H4 (cell line): ENCODE results near the gene YPEL2. TPM values are rescaled to one million over a fixed set of nuclear protein-coding genes. Genes with fewer than 3 reads are reported as not detected.
"Not testable (repeated sequence)": the region's sequence is repeated elsewhere in the genome, so short reads cannot be mapped to it uniquely, and the experiment has no call there.

ENCODE experiments used
- DNase-seq: peaks from one replicate; pipeline ENCODE4 v3.0.0-alpha.2; 2015; ENCODE audit warnings: low spot score
- total RNA-seq: library from RNA; depleted of rRNA; stranded (reverse); fragments of >200 nt; shearing (Covaris generic); gene quantifications from 2 replicates; pipeline ENCODE4 v1.2.3, GENCODE V29; 2014; rRNA removed

YPEL2 gene, protein sequence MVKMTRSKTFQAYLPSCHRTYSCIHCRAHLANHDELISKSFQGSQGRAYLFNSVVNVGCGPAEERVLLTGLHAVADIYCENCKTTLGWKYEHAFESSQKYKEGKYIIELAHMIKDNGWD
- 0.86 and 1.9 TPM in 2 replicates for total RNA-seq

DNA sequence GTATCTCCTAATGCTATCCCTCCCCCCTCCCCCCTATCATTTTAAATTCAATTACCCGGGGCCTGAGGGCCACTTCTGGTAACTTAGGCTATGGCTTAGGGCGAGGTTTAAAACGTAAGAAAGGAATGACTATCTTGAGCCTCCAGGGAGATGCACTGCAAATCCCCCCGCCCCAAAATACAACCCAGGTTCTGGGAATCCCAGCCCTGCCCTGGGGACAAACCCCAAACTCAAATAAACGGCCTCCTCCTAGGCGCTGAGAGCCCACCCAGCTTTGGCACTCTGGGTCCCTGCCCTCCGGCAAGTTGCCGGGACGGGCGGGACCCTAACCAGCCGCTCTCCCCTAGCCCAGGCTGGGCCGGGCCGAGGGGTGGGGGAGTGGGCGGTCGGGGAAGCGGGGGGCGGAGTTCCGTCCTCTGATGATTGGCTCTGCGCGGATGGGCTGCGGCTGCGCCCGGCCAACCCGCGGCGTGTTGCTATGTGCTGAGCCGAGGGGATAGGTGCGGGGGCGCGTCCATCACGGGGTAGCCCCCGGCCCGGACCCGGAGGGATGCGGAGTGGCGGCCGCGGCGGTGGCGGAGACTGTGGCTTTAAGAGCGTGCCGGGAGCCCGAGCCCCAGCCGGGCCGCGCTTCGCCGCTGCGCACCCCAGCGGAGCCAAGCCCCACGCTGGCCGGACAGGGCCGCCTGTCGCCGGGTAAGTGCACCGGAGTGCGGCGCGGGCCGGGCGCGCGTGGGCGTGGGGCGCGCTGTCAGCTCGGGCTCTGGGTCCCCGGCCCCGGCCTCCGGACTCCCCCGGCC, at the start of gene YPEL2:
YPEL2 (plus strand) TSS at position 527 of the 800 bp plus-strand sequence. CDS start 21,755 bp downstream, outside the sequence.
- DNase-seq, result peak; percentile 87

DNA sequence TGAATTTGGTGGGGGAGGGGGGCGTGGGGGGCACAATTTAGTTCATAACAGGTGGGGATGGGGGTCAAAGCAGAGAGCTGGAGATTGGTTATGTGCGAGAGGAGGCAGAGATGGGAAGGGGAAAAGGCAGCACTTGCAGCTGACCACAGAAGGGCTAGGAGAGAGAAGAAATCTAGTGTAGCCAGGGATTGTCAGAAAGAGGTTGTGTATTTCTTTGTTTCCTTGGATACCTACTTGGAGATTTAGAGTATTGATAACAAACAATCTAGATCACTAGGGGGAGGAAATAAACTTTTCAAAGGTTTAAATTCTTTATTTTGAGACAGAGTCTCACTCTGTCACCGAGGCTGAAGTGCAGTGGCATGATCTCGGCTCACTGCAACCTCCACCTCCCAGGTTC, 47.1 kb upstream of the YPEL2 start:
- no peak for DNase-seq

DNA sequence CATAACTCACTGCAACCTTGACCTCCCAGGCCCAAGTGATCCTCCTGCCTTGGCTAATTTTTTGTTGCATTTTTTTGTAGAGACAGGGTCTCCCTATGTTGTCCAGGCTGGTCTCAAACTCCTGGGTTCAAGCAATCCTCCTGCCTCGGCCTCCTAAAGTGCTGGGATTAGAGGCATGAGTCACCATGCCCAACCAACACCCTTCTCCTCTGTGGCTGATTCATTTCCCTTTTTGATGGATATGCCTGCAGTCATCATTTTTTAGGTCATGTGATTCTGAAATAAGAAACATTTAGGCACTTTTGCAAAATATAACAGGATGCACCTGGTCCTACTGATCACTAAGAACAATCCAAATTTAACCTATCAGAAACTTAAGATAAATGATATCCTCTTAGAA, 44.0 kb upstream of the YPEL2 start:
- DNase-seq, result no peak

DNA sequence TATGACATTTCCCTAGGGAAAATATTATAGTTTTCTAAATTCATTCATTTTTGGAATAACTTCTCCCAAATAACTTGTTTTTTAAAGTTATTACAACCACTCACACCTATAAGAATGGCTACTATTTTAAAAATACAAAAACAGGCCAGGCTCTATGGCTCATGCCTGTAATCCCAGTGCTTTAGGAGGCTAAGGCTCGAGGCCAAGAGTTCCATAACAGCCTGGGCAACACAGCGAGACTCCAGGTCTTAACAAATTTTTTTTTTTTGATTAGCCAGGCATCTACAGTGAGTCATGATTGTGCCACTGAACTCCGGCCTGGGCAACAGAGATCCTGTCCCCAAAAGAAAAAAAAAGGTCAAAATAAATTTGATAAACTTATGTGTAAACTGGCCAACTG, 43.6 kb upstream of the YPEL2 start:
- no peak for DNase-seq

DNA sequence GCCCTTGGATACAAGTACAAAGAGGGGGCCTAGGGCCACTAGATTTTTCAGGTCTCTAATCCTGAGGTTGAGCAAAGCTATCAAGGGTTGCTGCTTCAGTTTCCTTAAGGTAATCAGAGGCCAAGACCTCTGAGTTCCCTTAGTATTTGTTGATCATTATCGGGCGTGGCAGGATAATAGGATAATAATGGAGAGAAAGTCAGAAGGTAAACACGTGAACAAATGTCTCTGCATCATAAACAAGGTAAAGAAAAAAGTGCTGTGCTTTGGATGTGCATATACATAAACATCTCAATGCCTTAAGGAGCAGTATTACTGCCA, 41.5 kb upstream of the YPEL2 start:
- no peak for DNase-seq

DNA sequence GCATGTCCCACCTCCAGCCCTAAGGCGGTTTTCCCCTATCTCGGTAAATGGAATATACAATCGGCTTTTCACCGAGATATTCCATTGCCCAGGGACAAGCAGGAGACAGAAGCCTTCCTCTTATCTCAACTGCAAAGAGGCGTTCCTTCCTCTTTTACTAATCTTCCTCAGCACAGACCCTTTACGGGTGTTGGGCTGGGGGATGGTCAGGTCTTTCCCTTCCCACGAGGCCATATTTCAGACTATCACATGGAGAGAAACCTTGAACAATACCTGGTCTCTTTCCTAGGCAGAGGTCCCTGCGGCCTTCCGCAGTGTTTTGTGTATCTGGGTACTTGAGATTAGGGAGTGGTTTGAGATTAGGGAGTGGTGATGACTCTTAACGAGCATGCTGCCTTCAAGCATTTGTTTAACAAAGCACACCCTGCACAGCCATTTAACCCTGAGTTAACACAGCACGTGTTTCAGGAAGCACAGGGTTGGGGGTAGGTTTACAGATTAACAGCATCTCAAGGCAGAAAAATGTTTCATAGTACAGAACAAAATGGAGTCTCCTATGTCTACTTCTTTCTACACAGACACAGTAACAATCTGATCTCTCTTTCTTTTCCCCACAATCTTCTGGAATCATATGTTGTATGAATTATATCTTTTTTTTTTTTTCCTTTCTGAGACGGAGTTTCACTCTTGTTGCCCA, 41.0 kb upstream of the YPEL2 start:
- DNase-seq, result not testable (repeated sequence)

DNA sequence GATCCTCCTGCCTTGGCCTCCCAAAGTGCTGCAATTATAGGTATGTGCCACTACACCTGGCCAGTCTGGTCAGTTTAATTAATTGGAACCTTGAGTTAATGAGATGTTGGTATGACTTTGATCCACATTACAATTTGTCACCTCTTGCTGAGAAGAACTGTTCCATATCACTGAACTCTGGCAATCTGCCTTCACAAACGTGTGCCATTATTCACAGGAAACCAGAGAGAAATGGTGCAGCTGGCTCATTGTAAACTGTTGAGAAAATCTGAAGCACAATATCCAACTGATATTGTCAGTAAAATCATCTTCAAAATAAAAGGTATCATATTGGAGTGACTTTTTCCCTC, 39.3 kb upstream of the YPEL2 start:
- no peak for DNase-seq

DNA sequence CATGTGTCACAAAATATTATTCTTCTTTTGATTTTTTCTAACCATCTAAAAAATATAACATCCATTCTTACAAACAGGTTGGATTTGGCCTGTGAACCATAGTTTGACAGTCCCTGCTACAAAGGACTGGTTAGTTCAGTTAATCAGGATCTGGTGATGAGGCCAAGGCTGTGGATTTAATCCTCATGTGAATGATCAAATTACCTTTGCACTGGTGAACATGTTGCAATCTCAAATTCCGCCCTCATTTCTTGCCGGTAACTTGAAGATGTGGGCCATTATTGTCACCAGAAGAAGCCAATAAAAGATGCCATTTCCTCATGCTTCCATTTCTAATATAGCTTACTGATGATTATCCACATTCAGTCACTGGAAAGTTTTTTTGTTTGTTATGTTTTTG, 35.3 kb upstream of the YPEL2 start:
- no peak for DNase-seq

DNA sequence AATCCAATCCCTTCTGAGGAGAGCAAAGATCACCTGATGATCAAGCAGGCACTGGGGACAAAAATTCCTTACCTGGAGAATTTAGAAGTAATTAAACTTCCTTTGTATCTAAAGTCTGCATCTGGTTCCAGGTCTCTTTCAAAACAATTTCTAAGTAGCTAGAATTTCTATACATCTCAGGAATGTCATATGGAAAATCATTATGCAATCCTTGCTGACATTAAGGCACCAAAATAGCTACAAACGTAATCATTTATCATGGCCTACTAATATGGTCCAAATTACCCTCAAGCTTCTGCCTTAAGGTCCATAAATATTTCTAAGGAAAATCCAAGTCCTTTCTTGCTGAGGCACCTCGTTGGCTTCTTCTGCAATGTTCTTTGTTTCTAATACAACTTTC, 32.9 kb upstream of the YPEL2 start:
- DNase-seq, result no peak

DNA sequence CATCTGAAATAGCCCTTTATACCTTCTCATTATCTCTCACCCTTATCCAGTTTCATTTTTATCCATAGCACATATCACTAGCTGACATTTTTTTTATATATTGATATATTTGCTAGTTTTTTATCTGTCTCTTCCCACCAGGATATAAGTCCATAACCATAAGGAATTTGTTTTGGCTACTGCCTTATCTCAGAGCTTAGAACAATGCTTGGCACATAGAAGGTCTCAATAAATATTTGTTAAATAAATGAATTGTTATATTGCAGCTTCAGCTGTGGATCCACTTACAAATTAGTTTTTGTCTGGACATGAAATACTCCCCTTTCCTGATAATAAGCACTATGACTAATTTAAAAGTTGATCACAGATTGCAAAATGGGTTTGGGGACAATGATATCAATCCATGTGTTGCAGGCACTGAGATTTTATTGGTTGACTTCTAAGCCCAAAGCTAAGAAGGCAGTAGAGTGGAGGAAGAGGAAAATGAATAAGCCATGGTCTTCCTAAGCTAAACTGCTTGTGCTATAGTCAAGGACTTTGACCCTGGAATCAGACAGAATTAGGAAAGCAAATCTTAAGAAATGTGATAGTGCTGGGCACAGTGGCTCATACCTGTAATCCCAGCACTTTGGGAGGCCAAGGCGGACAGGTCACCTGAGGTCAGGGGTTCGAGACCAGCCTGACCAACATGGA, 31.9 kb upstream of the YPEL2 start:
- DNase-seq, result no peak

DNA sequence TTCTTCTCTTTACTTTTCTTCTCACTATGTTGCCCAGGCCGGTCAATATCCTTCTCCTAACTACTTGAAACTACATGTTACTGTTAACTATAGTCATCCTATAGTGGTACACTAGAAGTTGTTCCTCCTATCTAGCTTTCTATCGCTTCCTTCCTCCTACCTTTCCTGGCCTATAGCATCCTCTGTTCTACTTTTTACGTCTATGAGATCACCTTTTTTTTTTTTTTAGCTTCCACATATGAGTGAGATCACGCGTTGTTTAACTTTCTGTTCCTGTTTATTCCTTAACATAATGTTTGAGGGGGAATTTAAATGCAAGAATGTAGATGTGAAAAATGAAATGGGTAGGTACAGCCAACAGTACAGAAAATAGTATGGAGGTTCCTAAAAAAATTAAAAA, 30.5 kb upstream of the YPEL2 start:
- no peak for DNase-seq

DNA sequence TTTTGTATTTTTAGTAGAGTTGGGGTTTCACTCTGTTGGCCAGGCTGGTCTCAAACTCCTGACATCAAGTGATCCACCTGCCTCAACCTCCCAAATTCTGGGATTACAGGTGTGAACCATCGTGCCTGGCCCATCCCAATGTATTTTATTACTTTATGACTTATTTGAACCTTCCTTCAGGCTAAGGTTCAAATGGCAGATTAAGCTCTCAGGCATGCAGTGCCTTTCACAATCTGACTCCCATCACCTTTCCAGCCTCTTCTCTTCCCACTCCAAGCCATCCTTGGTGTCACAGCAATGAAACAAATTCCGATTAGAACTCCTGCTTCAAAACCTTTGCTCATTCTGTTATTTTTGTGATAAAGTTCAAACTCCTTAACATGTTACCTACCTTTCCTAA, 26.6 kb upstream of the YPEL2 start:
- no peak for DNase-seq

DNA sequence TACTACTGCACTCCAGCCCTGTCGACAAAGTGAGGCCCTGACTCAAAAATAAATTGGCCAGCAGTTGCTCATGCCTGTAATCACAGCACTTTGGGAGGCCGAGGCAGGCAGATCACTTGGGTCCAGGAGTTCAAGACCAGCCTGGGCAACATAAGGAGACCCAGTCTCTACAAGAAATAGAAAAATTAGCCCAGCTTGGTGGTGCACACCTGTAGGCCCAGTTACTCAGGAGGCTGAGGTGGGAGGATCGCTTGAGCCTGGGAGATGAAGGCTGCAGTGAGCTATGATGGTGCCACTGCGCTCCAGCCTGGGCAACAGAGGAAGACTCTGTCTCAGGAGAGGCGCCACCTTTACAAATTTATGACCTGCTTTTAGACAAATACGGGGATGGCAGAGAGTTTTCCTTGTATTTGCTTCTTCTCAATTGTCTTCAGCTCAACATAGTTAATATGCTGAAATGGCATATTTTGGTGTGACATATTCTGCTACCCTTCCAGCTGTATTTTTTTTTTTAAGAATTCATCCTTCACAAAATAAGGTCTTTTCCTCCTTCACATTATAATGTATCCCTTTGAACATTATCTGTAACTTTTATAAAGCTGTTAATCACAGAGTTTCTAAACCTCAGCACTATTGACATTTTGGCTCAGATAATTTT, 21.1 kb upstream of the YPEL2 start:
- DNase-seq, result no peak

DNA sequence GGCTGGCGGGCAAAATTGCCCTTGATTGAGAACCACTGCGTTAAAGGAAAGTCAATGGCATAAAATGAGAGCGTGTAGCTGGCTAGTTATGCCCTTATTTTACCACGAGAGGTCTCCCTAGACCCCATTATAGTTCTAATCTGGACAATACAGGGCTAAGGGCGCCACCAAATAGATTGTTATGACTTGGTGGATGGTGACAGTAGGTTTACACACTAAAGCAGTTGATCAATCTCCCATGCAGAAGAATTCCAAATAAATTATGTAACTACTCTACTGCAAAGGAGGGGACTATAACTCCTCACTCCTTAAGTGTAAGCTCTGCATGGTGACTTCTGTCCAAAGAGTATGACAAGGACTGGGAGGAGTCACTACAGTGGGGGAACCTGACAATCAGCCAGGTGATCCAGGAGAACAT, 20.4 kb upstream of the YPEL2 start:
- DNase-seq, result peak; percentile 55

DNA sequence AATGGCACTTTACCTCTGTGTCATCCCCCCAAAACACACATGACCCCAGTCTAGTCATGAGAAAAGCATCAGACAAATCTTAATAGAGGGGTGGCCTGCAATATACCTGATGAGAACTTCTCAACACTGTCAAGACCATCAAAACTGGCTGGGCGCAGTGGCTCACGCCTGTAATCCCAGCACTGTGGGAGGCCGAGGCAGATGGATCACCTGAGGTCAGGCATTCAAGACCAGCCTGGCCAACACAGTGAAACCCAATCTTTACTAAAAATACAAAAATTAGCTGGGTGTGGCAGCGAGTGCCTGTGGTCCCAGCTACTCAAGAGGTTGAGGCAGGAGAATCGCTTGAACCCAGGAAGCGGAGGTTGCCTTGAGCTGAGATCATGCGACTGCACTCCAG, 19.9 kb upstream of the YPEL2 start:
- DNase-seq, result not testable (repeated sequence)

DNA sequence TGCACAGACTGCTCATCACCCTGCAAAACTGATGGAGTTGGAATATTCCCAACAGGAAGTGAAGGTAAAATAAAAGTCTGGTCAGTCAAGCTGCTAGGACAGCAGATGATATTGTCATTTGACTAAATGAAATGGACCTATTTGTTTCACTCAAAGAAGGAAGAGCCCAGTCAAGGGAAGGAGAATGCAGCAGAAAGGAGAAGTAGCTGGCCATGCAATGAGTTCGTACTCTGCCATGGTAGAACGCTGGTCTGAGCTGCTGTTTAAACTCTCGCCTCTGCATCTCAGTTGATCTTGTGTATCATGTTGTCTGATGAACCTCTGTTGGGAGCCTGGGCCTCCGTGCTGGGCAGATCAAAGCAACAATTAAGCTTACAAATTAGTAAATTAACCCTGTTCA, 15.6 kb upstream of the YPEL2 start:
- DNase-seq, result no peak

DNA sequence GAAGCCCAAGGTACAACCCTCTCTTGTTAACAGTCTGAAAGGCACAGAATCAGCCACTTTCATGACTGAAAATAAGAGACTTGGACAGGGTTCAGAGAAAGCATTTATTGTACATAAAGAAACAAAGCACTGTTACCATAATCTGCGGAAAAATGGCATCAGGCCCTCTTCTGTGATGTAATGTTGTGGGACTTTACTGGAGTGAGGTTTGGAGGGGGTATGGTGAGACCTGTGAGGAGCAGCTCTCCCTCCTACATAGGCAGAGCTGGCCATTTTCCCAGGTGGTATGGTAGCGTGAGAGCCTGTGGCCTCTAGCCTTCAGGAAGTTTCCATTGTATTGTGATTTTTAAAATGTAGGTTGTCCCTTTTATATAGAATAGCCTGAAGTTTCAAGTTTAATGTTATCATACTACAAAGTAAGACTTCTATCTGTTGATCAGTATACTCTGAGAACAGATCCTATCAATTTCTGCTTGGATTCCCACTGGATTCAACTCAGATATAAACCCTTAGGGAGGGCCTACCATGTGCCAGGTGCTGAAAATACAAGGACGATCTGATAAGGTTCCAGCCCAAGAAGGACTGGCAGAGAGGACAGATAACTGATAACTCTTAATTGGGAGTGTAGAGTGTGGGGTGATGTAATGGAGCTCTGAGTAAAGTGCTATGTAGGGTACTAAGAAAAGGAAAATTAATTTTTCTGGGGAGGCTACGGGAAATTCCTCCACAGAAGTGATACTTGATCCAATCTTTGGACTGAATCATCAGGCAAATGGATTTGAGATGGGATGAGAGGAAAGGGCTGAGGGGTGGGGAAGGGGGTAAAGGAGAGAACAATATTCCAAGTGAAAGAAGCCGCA, 4.1 kb upstream of the YPEL2 start:
- no peak for DNase-seq

DNA sequence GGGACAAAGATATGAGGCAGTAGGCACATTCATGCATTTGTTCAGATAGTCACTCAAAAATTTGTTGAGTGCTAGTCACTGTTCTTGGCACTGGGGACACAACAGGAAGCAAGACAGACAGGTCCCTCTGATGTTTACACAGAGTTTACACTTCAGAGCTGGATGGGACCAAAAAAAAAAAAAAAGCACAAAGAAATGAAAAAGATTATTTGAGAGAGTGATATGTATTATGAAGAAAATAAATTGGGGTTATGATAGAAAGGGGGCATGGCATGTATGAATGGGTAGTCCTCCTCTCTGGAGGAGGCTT, 3.5 kb upstream of the YPEL2 start:
- DNase-seq, result peak; percentile 38

DNA sequence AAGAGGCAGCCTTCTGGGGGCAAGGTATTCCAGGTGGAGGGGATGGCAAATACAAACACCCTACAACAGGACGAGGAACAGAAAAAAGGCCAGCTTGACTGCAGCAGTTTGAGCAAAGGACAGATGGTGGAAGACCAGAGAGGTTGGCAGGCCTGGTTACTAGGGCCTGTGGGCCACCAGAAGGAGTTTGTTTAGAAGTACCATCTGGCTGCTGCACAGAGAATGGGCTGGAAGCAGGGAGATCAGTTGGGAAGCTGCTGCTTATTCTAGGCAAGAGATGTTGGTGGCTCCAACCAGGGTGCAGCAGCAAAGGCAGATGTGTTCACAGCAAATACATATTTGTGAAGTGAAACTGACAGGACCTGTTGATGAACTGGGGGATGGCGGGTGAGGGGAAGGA, 2.9 kb upstream of the YPEL2 start:
- DNase-seq, result peak; percentile 34

DNA sequence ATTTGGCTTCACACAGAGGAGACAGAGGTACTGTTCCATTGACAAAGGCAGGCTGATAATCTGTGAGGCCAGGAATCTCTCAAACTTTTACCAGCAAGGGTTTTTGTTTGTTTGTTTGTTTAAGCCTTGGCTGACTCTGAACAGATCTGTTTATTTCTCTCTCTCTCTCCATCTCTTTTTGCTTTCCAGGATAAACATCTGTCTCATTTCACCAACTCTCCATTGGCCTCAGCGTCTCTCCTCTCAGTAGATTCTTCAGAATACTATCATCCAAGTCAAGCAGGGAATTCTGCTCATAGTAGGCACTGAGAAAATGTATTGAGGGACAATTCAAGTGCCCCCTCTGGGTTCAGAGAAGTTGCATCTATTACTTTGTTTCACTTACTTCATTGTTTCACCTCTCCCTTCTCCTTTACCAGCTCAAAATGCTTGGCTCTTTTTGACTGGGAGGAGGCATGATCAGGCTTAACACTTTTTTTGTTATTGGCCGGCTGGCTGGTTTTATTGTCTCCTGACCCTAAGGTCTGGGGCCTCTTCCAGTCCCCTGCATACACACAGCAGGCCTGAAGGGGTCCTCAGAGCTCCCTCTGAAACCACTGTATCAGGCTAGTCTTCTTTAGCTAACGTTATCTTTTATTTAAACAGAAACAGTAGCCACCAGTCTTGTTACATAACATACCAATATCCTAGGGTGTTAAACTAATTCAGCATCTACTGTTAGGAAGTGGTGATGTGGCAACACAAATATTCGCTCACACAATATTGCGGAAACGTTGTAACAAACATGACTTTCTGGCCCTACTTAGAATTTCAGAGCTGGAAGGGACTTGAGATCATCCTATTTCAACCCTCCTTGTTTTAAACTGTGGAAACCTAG, 2.0 kb upstream of the YPEL2 start:
- DNase-seq, result peak; percentile 66
